ENCODE measurements around the gene NEO1.
A peak's percentile ranks its signal among the peaks of the same experiment; 100 is the strongest.

Gene NEO1

GRCh38 chr15:73078722-73079121 is 26.5 kb downstream of the NEO1 start:
- DNase-seq (ENCODE audit: low read depth, low spot score), result no peak

- DNase-seq (ENCODE audit: low read depth, low spot score), result no peak
These were observed 27.3 kb downstream of the NEO1 start for GRCh38 chr15:73079565-73079964.

GRCh38 chr15:73081321-73081958 is 29.2 kb downstream of the NEO1 start:
- peak; percentile 1 for DNase-seq (ENCODE audit: low read depth, low spot score)

- no peak for DNase-seq (ENCODE audit: low read depth, low spot score)
These were observed 30.5 kb downstream of the NEO1 start for GRCh38 chr15:73082812-73083211.

GRCh38 chr15:73087098-73087497 is 34.8 kb downstream of the NEO1 start:
- DNase-seq (ENCODE audit: low read depth, low spot score), result no peak

GRCh38 chr15:73105064-73105463 is 52.8 kb downstream of the NEO1 start:
- DNase-seq (ENCODE audit: low read depth, low spot score), result no peak

GRCh38 chr15:73108676-73109075 is 56.4 kb downstream of the NEO1 start:
- no peak for DNase-seq (ENCODE audit: low read depth, low spot score)

- no peak for DNase-seq (ENCODE audit: low read depth, low spot score)
These were observed 57.5 kb downstream of the NEO1 start for GRCh38 chr15:73109765-73110164.

- DNase-seq (ENCODE audit: low read depth, low spot score), result no peak
These were observed 57.9 kb downstream of the NEO1 start for GRCh38 chr15:73110201-73110600.

GRCh38 chr15:73114064-73114463 is 61.8 kb downstream of the NEO1 start:
- DNase-seq (ENCODE audit: low read depth, low spot score), result peak; percentile 12

- no peak for DNase-seq (ENCODE audit: low read depth, low spot score)
These were observed 63.9 kb downstream of the NEO1 start for GRCh38 chr15:73116164-73116563.

GRCh38 chr15:73118055-73118454 is 65.8 kb downstream of the NEO1 start:
- DNase-seq (ENCODE audit: low read depth, low spot score), result no peak

- no peak for DNase-seq (ENCODE audit: low read depth, low spot score)
These were observed 67.2 kb downstream of the NEO1 start for GRCh38 chr15:73119478-73119877.

- no peak for DNase-seq (ENCODE audit: low read depth, low spot score)
These were observed 68.0 kb downstream of the NEO1 start for GRCh38 chr15:73120269-73120668.

- DNase-seq (ENCODE audit: low read depth, low spot score), result no peak
These were observed 73.0 kb downstream of the NEO1 start for GRCh38 chr15:73125219-73125618.

- DNase-seq (ENCODE audit: low read depth, low spot score), result peak; percentile 33
These were observed 75.2 kb downstream of the NEO1 start for GRCh38 chr15:73127302-73127936.

- DNase-seq (ENCODE audit: low read depth, low spot score), result no peak
These were observed 78.6 kb downstream of the NEO1 start for GRCh38 chr15:73130830-73131229.

- DNase-seq (ENCODE audit: low read depth, low spot score), result no peak
These were observed 81.9 kb downstream of the NEO1 start for GRCh38 chr15:73134196-73134595.

- no peak for DNase-seq (ENCODE audit: low read depth, low spot score)
These were observed 86.9 kb downstream of the NEO1 start for GRCh38 chr15:73139041-73139743.

- no peak for DNase-seq (ENCODE audit: low read depth, low spot score)
These were observed 87.7 kb downstream of the NEO1 start for GRCh38 chr15:73139744-73140553.

GRCh38 chr15:73141216-73141900 is 89.1 kb downstream of the NEO1 start:
- no peak for DNase-seq (ENCODE audit: low read depth, low spot score)

Data from iPS DF 19.7 (cell line).